Superior temporal gyrus (tissue), 1 donor: ENCODE results near the gene ACSF3.
"Not testable (repeated sequence)": the region's sequence is repeated elsewhere in the genome, so short reads cannot be mapped to it uniquely, and the experiment has no call there.

Experiments
- DNase-seq: peaks from one replicate; pipeline ENCODE4 v3.0.0-alpha.2; 2016; ENCODE audit errors: extremely low spot score

ACSF3 gene

GRCh38 chr16:89055894-89056555 lies 37.6 kb upstream of the ACSF3 start:
- no peak for DNase-seq

- no peak for DNase-seq
Observed at GRCh38 chr16:89056592-89056991, 37.1 kb upstream of the ACSF3 start.

GRCh38 chr16:89057738-89058137 lies 35.9 kb upstream of the ACSF3 start:
- DNase-seq = no peak

GRCh38 chr16:89058812-89059211 lies 34.8 kb upstream of the ACSF3 start:
- DNase-seq = no peak

GRCh38 chr16:89060207-89060794 lies 33.4 kb upstream of the ACSF3 start:
- no peak for DNase-seq

GRCh38 chr16:89061086-89061485 lies 32.6 kb upstream of the ACSF3 start:
- DNase-seq = no peak

- no peak for DNase-seq
Observed at GRCh38 chr16:89061590-89062380, 31.9 kb upstream of the ACSF3 start.

- DNase-seq = no peak
Observed at GRCh38 chr16:89062389-89063345, 31.0 kb upstream of the ACSF3 start.

- DNase-seq = no peak
Observed at GRCh38 chr16:89063768-89064320, 29.8 kb upstream of the ACSF3 start.

GRCh38 chr16:89064606-89065457 lies 28.8 kb upstream of the ACSF3 start:
- DNase-seq = no peak

- no peak for DNase-seq
Observed at GRCh38 chr16:89065458-89065822, 28.2 kb upstream of the ACSF3 start.

GRCh38 chr16:89066721-89067120 lies 26.9 kb upstream of the ACSF3 start:
- DNase-seq = no peak

GRCh38 chr16:89067677-89068443 lies 25.8 kb upstream of the ACSF3 start:
- no peak for DNase-seq

- DNase-seq = not testable (repeated sequence)
Observed at GRCh38 chr16:89068814-89069616, 24.6 kb upstream of the ACSF3 start.

- DNase-seq = no peak
Observed at GRCh38 chr16:89069920-89070319, 23.7 kb upstream of the ACSF3 start.

- DNase-seq = no peak
Observed at GRCh38 chr16:89070590-89070989, 23.1 kb upstream of the ACSF3 start.

- DNase-seq = no peak
Observed at GRCh38 chr16:89071686-89072547, 21.7 kb upstream of the ACSF3 start.

GRCh38 chr16:89072548-89073130 lies 21.0 kb upstream of the ACSF3 start:
- no peak for DNase-seq
